SU-DHL-6 (cell line): Measurements from ENCODE around the gene MYL3.

Experiments
- CTCF ChIP-seq: fragments of 200-600 bp; sonication (generic); IDR thresholded peaks from one replicate; pipeline ENCODE4 v1.5.1; 2017; ENCODE audit warnings: antibody characterized with exemption, mild to moderate bottlenecking, low read length, moderate library complexity; ENCODE audit not compliant: insufficient read depth, poor library complexity, severe bottlenecking
- EZH2phosphoT487 ChIP-seq: fragments of 200-600 bp; sonication (generic), shearing (Covaris generic); conservative IDR thresholded peaks from 2 replicates; pipeline ENCODE4 v1.6.1; 2018; ENCODE audit warnings: mild to moderate bottlenecking, antibody characterized with exemption, low read length, moderate library complexity, mixed read lengths

- TF ChIP-seq CTCF (no peak), EZH2phosphoT487 (no peak)
Measured at GRCh38 chr3:46844881-46845312, 18.3 kb downstream of the MYL3 start.
